GM18870 (cell line): Measurements from ENCODE around the gene PPFIA1.
"Not testable (repeated sequence)": the region's sequence is repeated elsewhere in the genome, so short reads cannot be mapped to it uniquely, and the experiment has no call there.

ENCODE experiments used
- ATAC-seq: cut with Tn5 transposase; IDR thresholded peaks from one replicate; pipeline ENCODE4 v1.9.1; 2021; ENCODE audit warnings: moderate library complexity; ENCODE audit not compliant: unreplicated experiment

The PPFIA1 gene

DNA sequence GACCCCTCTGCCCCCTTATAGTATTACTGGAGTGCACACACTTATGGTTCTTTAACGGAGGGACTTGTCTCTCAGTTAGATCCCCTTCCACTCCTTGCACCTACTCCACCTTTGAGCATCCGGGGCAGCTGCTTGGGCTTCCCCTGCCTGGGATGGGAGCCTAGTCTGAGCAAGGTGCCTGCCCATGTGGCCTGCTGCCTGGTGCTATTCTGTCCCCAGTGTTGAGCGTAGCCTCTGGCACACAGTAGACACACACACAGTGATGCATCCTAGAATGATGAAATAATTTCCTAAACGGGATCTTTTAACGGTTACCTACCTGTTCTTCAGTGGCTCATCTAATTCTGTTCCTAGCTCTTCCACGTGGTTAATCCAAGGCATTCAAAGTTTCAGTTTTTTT, 22.4 kb downstream of the PPFIA1 start:
- ATAC-seq, result no peak

DNA sequence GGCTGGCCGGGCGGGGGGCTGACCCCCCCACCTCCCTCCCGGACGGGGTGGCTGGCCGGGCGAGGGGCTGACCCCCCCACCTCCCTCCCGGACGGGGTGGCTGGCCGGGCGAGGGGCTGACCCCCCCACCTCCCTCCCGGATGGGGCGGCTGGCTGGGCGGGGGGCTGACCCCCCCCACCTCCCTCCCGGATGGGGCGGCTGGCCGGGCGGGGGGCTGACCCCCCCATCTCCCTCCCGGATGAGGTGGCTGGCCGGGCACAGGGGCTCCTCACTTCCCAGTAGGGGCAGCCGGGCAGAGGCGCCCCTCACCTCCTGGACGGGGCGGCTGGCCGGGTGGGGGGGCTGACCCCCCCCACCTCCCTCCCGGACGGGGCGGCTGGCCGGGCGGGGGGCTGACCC, 24.7 kb downstream of the PPFIA1 start:
- not testable (repeated sequence) for ATAC-seq

DNA sequence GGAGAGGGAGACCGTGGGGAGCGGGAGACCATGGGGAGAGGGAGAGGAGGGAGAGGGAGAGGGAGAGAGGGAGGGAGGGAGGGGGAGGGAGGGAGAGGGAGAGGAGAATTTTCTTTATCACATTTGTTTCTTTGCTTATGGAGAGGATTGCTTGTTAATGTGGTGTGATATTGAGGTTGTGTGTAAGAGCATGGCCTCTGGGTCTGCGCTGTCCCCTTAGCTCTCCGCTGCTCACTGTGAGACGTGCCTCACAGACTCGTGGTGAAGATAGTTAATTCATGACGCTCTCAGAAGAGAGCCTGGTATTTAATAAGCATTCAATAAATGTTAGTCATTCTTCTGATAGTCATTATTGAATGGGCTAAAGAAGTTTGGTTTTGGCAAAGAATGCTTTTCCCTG, 26.2 kb downstream of the PPFIA1 start:
- no peak for ATAC-seq

DNA sequence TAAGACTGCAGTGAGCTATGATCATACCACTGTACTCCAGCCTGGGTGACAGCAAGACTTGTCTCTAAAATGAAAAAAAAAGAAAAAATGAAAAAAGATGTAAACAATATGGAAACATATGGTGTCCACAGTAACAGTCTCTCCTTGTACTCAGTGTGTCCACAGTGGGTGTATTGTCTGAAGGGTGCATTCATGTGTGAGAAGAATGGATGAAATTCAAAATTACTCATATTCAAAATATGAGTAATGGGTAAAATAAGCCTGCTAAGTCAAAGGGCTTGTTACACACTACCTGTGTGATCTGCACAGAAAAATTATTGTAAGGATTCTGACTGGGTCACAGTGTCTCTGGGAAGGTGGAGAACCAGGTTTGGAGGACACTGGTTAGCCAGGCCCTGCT, 26.9 kb downstream of the PPFIA1 start:
- no peak for ATAC-seq

DNA sequence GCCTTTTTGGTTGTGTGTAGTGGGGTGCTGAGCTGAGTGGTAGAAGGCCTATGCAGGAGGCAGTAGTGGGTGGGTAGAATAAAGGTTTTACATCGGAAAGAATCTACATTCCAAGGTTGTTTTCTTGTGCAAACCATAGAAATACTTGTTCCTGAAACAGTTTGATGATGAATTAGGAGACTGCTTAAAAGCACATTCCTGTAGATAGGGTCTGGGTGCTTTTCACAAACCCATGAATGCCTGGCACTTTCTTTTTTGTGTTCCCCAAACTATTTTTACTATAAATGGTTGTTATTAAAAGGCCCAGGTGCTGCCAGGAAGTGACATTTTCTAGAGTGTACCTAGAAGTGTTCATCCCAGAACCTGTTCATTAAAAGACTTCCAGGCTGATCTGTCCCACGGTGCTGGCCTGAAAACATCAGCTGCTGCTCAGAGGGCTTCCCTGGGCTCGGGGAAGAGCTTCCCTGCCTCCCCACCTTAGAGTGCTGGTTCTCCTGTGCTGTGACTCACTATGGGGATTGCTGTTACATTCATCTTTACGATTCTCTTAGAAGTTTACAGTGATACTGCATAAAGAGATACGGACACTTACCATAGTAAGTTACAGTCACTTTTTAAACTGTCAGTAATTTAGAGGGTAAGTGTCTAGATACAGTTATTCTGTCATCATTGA, 27.9 kb downstream of the PPFIA1 start:
- ATAC-seq, result no peak

DNA sequence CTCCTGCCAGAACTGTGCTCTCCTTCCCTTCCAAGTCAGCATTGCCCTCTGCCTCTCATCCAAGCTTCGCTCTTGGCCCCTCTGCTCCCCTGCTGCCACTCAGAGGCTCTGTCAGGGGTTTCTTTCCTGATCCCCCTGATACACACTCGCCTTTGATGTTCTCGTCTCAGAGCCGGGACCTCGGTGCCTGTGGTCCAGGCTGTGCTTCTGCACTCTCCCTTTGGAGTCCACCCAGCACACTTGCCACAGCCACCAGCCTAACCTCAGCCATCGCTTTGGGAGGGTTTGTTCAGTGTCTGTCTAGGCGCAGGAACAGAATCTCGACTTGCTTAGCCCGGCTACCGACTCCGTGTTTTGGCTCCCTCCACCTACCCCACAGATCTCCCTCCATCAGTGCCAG, 29.1 kb downstream of the PPFIA1 start:
- no peak for ATAC-seq

DNA sequence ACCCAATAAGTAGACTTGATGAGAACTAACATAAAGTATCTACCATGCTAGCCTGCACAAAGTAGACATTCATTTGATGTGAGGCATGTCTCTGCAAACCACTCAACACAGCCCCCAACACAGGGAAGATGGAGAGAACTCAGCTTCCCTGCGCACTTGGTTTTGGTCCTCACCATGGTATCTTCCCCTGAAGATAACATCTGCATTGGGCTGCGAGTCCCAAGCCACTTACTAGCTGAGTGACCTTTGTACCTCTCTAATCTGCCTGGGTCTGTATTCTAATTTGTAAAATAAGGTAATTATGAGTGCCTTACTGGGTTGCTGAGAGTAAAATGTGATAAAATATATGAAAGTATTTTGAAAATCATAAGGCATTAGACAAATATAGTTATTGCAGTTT, 30.7 kb downstream of the PPFIA1 start:
- no peak for ATAC-seq

DNA sequence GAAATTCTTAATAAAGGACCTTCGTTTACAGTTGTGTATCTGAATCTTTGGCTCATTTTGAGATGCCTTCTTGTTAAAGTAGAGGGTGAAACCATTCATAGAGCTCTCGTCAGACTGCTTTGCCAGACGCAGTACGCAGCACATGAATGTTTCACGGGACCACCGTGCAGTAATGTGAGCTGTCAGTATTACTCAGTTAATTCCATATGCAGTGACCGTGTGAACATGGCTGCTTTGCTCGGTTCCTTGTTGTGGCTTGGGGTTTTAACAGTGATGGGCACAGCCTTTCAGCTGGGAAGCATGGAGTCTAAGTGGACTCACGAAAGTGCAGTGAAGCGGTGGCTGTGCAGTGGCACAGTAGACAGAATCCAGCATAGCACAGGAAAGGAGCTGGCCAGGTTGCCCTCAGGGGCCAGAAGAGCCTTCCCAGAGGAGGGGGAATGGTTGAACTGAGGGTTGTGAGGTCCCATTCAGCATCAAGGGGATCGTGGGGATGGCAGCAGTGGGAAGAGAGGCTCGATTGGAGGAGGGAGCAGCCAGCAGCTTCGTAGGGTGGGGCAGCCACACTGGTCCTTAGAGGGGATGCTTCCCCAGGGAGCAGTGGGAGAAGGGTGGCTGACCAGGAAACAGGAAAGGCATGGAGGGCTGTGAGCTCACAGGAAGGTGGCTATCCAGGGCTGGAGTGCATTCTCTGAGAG, 31.4 kb downstream of the PPFIA1 start:
- ATAC-seq, result no peak

DNA sequence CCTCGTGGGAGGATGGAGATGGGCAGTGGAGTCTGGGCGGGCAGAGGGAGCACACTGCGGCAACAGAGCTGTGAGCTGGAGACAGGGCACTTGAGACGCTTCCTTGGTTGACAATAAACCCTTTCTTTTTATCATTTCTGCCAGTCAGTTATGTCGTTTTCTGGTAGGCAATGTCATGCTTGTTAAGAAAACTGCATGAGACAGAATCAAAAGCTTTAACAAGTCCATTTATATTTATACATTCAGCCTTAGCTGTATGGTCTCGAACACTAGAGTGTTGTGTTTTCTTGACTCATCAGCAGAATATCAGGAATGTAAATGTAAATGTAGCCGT, 31.9 kb downstream of the PPFIA1 start:
- no peak for ATAC-seq

DNA sequence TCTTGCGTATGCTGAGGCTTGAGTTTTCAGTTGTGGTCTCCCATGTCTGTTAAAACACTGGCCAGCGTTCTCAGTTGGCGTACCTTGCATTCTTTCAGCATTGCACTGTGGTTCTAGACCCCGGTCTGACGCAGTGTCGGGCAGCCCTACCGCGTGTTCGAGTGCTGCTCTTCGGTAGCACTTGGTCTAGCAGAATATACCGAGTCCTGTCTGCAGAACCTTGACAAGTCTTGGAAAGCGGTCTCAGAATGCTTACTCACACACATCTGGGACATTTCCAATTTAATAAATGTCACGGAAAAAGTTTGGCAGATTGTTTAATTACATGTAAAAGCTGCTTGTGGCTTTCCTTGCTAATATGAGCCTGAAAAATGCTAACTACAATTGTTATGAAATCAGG, 32.6 kb downstream of the PPFIA1 start:
- no peak for ATAC-seq

DNA sequence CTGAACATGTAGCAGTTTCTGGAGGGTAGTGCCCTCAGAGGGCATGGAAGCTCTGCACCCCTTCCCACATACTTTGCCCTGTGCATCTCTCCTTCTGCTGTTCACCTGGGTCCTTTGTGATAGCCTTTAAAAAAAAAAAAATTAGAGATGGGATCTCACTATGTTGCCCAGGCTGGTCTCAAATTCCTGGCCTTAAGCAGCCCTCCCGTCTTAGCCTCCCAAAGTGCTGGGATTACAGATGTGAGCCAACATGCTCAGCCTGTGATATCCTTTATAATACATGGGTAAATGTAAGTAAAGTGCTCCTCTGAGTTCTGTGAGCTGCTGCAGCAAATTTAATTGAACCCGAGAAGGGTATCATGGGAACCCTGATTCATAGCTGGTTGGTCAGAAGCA, 33.7 kb downstream of the PPFIA1 start:
- ATAC-seq, result no peak

DNA sequence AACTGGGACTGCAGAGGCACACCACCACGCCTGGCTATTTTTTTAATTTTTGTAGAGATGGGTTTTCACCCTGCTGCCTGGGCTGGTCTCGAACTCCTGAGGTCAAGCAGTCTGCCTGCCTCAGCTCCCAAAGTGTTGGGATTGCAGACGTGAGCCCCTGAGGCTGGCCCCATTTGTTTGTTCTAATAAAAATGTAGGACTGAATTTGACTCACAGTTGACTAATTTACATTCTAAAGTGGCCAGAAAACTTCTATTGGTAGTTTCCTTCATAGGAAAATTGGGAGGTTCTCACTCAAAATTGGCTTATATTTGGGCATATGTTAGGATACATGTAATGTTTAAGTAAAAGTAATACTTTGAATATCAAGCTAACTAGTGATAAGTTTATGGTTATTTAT, 35.0 kb downstream of the PPFIA1 start:
- no peak for ATAC-seq

DNA sequence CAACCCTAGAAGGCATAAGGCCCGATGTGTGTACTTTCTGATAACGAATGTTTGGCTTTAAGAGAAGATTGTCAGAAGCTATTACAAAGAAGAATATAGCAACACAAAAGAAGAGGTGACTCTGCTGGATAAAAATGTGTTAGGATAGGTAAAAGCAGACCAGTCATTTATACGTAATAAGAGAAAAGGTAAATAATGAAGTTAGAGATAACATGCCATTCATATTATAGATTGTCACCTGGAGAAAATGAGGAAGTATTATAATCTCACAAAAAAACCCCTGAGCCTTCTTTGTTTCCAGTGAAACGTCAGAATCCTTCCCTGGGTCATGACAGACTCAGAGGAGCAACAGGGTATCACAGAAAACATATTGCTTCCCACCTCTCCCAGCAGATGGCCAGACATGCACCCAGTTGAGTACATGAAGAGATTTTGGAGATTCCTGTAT, 36.1 kb downstream of the PPFIA1 start:
- ATAC-seq, result no peak

DNA sequence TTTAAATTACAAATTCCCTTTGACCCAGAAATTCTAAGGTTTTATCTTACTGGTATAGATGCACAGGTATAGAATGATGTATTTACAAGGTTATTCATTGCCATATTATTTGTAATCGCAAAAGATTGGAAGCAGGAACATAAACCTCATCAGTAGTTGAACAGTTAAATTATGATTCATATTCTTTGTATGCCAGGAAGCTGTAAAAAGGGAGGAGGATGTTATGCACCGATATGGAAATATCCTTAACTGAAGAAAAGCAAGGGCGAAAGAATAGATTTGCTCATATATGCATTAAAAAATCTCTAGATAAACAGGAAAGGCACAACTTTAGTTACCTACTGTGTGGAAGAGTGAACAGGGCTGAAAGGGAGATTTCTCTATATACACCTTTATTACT, 36.7 kb downstream of the PPFIA1 start:
- no peak for ATAC-seq

DNA sequence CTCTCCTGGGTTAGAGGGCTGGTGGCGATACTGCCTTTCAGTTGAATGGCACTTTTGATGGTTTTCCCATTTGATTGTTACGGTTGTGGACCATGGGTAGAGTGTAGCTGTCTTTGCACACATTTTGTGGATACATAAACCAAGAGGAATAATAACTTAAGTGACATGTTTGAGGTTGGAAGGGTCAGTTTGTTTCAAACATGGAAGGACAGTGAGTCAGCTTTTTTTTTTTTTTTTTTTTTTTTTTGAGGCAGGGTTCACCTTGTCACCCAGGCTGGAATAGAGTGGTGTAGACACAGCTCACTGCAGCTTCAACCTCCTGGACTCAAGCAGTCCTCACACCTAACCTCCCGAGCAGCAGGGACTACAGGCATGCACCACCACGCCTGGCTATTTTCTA, 41.1 kb downstream of the PPFIA1 start:
- ATAC-seq, result no peak

DNA sequence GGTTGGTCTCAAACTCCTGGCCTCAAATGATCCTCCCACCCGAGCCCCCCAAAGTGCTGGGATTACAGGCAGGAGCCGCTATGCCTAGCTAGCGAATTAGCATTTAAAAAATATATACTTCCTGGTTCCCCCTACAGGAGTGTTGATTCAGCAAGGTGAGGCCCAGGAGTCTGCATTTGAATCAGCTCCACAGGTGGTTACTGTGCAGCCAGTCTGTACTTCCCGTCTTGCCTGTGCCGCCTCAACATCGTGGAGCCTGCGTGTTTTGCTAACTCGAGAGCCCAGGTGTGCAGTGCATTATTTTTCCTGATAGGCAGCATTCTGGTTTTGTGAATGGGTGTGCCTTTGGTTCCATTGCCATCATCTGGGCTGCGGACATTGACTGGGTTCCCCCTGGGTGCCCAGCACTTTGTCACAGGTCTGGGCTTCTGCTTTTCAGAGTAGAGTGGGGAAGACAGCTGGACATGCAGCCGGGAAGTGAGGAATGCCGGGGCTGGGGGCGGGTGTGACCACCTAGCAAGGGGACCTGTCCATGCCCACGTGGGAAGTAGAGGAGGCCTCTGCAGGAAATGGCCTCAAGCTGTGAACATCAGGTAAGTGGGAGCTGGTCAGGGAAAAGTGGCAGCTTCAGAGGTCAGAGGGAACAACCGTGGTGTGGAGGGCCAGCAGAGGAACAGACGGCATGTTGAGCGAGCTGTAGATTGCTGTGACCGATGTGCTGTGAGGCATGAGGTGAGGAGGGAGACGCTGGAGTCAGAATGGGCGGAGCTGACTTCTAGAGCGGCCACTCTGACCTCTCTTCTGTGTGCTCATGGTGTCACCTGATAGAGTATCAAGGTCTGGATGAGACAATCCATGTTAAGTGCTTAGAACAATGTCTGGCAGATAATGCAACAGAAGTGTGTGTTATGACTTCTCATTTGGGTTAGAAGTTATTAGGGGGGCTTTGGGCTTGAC, 42.2 kb downstream of the PPFIA1 start:
- ATAC-seq, result no peak

DNA sequence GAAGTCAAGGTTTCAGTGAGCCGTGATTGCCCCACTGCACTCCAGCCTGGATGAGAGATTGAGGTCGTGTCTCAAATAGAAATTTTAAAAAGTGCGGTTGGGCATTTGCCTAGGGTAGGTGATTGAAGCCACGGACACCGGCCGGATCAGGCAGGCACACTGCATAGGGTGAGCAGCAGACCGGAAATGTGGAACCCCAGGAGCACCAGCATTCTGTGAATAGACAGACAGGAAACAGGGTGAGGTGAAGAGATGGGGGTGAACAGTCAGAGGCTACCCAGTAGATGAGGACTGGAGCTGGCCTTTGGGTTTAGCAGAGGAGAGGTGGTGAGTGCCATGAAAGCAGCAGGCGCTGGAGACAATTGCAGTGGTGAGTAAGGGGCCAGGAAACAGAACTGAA, 43.5 kb downstream of the PPFIA1 start:
- no peak for ATAC-seq

DNA sequence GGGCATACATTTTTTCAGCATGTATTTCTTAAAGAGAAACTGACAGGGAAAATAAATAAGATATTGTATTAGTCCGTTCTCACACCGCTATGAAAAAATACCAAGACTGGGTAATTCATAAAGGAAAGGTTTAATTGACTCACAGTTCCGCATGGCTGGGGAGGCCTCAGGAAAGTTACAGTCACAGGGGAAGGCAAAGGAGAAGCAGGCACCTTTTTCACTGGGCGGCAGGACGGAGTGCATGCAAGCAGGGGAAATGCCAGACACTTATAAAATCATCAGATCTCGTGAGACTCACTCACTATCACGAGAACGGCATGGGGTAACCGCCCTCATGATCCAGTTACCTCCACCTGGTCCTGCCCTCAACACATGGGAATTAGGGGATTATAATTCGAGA, 44.2 kb downstream of the PPFIA1 start:
- no peak for ATAC-seq

DNA sequence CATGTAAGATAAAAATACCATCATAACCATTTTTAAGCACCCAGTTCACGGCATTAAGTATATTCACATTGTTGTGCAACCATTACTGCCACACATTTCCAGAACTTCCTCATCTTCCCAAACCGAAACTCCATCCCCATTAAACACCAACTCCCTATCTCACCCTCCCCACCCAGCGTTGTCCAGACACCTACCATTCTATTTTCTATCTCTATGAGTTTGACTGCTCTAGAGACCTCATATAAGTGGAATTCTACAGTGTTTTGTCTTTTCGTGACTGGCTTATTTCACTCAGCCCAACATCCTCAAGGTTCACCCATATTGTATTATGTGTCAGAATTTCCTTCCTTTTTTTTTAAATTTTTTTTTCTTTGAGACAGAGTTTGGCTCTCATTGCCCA, 45.2 kb downstream of the PPFIA1 start:
- ATAC-seq, result no peak

DNA sequence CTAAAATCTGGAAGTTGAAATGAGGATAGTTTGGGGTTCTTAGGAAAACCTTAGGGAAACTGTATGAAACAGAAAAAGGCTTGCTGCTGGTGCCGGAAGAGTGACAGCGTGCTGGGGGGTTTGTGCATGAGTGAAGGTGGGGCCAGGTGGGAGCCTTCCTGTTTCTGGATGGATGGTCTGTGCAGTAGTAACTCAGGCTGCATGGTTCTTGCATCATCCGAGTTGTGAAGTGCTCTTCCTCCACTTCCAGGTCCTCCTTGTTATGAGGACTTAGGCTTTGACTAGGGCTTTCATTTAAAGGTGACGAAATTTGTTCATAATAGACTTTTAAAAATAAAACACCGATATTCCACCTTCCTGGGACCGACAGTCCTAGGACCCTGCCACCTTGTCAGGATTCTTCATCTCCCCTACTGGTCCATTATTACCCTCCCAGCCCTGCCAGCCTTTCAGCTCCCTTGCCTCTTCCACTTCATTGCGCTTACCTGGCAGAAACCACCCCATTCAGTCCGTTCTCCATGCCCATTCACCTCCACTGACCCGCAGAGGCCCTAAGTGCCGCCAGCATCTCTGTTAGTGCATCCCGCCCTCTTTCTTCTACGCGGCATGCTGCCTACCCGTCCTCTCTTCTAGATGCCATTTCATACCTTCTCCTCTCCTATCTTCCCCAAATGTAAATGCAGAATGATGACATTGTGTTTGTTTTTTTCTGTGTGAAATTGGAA, 47.3 kb downstream of the PPFIA1 start:
- ATAC-seq, result no peak

DNA sequence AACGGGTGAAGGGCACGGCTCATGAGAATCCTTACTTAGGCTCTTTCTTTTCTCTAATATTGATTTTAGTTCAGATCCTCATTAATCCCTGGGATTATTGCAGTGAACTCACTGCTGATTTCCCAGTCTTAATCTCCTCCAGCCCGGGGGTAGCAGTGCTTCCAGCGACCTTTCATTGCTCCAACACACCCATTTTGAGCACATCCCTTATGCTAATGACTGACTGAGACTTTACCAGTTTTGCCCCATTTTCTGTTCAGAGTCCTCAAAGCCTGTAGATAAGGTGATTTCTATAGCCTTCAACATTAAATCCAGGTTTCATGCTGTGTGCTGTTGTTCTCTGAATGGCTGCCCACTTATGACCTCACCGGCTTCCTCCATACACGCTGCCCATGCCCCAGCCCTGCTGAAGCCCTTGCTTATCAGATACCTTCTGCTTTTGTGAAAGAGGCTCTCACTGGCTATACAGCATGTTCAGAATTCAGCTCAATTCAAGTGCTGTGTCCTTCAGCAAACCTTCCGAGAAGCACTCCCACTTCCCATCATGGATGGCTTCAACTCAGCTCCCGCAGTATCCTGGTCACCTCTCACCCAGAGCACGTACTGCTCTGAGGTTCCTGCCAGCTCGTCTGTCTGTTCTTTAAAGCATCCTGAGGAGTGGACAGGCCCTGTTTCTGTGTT, 49.0 kb downstream of the PPFIA1 start:
- no peak for ATAC-seq
